ENCODE results near the gene CTXN1.

Gene CTXN1

DNA sequence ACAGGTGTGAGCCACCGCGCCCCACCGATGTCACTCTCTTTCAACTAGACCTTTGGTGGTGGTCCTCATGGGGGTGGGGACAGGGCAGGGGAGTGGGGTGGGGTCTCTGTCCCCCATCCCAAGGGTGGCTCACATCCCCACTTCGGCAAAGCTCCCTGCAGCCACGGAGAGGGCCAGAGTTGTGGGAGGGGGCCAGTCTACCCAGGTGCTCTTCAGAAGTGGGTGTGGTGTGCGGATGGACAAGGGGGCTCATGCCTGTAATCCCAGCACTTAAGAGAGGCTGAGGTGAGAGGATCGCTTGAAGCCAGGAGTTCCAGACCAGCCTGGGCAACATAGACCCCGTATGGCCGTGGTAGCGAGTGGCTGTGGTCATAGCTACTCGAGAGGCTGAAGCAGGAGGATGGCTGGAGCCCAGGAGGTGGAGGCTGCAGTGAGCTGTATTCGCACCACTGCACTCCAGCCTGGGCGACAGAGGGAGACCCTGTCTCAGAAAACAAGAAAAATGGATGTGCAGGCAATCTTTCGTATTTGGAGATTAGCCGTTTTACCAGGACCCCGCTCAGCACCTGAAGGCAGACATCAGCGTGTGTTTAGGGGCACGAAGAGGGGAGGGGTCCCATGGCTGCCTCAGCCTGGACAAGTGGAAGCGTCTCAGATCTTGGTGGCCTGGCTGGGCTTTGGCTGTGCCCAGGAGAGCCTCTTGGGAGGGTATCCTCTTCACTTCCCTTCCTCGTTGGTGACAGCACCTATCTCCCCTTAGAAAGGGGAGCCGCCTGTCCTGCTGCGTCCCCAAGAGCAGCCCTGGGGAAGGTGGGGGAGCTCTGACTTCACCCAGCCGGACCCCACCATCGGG is 10.5 kb downstream of the CTXN1 start:
- H3K4me3 ChIP-seq (ENCODE audit: low read depth, low read length) = no peak overlapping the region
- no peak for DNase-seq (ENCODE audit: low read depth)
- TF ChIP-seq, protein P1, sequence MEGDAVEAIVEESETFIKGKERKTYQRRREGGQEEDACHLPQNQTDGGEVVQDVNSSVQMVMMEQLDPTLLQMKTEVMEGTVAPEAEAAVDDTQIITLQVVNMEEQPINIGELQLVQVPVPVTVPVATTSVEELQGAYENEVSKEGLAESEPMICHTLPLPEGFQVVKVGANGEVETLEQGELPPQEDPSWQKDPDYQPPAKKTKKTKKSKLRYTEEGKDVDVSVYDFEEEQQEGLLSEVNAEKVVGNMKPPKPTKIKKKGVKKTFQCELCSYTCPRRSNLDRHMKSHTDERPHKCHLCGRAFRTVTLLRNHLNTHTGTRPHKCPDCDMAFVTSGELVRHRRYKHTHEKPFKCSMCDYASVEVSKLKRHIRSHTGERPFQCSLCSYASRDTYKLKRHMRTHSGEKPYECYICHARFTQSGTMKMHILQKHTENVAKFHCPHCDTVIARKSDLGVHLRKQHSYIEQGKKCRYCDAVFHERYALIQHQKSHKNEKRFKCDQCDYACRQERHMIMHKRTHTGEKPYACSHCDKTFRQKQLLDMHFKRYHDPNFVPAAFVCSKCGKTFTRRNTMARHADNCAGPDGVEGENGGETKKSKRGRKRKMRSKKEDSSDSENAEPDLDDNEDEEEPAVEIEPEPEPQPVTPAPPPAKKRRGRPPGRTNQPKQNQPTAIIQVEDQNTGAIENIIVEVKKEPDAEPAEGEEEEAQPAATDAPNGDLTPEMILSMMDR (conservative IDR thresholded peaks at IDR 0.05; ENCODE audit: low read depth, low read length) = no peak

GRCh38 chr19:7914598-7915045 is 11.3 kb downstream of the CTXN1 start, which contains the start of gene TGFBR3L:
TGFBR3L (plus strand) TSS chr19:7914830.
- DNase-seq (ENCODE audit: low read depth) = no peak
- no peak within 1 kb of the TSS for H3K4me3 ChIP-seq (ENCODE audit: low read depth, low read length)
- TF ChIP-seq, protein P1 (conservative IDR thresholded peaks at IDR 0.05; ENCODE audit: low read depth, low read length) = no peak

DNA sequence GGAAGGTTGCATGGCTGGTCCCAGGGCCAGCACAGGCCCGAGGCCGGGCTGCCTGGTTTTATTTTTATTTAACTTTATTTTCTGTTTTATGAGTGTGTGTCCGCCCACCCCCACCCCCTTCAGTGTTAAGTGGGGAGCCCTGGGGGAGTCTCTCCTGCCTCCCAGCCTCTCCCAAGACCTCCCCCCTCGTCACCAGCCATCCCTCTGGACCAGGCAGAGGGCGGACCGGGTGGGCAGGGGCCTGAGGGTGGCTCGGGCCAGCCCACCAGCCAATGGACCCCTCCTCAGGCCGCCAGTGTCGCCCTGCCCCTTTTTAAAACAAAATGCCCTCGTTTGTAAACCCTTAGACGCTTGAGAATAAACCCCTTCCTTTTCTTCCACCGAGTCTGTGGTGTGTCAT is 11.8 kb downstream of the CTXN1 start:
- no peak for DNase-seq (ENCODE audit: low read depth)
- TF ChIP-seq, protein P1 (conservative IDR thresholded peaks at IDR 0.05; ENCODE audit: low read depth, low read length) = no peak

GRCh38 chr19:7913652-7914051 is 12.3 kb downstream of the CTXN1 start:
- TF ChIP-seq, protein P1 (conservative IDR thresholded peaks at IDR 0.05; ENCODE audit: low read depth, low read length) = no peak
- no peak for DNase-seq (ENCODE audit: low read depth)

More for the DNA sequence above, 11.8 kb downstream of the CTXN1 start:
- no peak overlapping the region for H3K4me3 ChIP-seq (ENCODE audit: low read depth, low read length)

DNA sequence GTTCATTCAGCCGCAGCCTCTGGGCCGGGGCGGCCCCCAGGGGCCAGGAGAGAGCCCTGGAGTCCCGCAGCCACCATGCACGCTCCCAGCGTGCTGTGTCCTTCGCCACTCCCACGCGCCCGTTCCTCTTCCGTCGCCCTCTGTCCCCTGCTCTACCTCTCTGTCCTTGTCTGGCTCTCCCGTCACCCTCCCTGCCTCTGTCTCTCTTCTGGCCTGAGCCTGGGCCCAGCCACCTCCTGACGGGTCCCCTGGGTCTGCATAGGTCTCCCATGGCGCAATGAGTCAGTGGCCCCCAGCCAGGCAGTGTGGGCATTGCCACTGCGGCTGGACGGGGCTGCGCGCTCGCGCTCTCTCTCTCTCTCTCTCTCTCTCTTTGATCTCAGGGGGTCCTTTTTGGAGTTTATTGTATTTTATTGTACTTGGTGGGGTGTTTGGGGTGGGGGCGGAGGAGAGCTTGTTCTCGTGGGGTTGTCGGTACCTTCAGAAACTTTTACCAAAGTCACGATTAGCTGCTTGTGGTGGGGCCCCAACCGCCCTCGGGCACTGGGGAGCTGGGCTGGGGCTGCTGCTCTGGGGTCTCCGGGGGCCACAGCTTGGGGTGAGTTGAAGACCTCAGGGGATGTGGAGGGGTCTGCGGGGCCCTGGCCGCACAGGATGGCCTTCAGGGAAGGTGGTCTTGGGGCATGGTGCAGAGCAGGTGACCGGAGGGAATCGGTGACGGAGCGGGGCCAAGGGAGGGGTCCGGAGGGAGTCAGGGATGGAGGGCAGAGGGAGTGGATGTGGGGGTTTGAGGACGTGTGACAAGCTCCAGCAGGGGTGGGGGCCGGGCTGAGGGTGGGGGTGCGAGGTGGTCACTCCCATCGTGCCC is 13.0 kb downstream of the CTXN1 start:
- TF ChIP-seq, protein P1 (conservative IDR thresholded peaks at IDR 0.05; ENCODE audit: low read depth, low read length) = no peak
- DNase-seq (ENCODE audit: low read depth) = no peak
- H3K4me3 ChIP-seq (ENCODE audit: low read depth, low read length) = no peak overlapping the region

More at GRCh38 chr19:7913652-7914051, 12.3 kb downstream of the CTXN1 start:
- no peak overlapping the region for H3K4me3 ChIP-seq (ENCODE audit: low read depth, low read length)

DNA sequence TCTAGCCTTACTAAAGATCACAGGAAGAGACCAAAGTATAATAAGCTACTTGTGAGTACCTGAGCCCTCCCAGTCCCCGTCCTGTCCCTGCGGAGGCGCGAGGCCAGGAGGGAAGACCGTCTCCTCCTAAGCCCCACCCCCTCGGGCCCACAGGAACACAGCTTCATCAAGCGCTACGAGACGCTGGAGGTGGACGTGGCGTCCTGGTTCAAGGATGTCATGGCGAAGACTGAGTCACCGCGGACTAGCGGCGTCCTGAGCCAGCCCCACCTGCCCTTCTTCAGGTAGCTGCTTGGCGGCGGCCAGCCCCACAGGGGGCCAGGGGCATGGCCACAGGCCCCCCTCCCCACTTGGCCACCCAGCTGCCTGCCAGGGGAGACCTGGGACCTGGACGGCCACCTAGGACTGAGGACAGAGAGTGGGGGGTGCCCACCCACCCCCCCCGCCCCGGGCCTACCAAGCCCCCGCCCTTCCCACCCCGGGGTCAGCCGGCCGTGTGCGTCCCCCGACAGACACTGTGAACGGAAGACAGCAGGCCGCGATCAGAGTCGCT is 13.7 kb downstream of the CTXN1 start:
- no peak overlapping the region for H3K4me3 ChIP-seq (ENCODE audit: low read depth, low read length)
- TF ChIP-seq, protein P1 (conservative IDR thresholded peaks at IDR 0.05; ENCODE audit: low read depth, low read length) = no peak

More for the DNA sequence above, 13.7 kb downstream of the CTXN1 start:
- DNase-seq (ENCODE audit: low read depth) = no peak
